Measurements from ENCODE around the gene ICAM2. TPM values are rescaled to one million over a fixed set of nuclear protein-coding genes. Genes with fewer than 3 reads are reported as not detected.
A peak's percentile ranks its signal among the peaks of the same experiment; 100 is the strongest.
"Not testable (repeated sequence)": the region's sequence is repeated elsewhere in the genome, so short reads cannot be mapped to it uniquely, and the experiment has no call there.

Gene ICAM2
- polyA plus RNA-seq, 10 donors = 19.1 to 36.9 (median 27.9) TPM

- DNase-seq = peak in 2 of 3 donors; percentile 75 to 91
Observed at GRCh38 chr17:63998050-63998720, 22.2 kb downstream of the ICAM2 start, which contains the start of gene PRR29. PRR29 (plus strand) TSS chr17:63998351; CDS start chr17:63998365, 14 bp downstream.

DNA sequence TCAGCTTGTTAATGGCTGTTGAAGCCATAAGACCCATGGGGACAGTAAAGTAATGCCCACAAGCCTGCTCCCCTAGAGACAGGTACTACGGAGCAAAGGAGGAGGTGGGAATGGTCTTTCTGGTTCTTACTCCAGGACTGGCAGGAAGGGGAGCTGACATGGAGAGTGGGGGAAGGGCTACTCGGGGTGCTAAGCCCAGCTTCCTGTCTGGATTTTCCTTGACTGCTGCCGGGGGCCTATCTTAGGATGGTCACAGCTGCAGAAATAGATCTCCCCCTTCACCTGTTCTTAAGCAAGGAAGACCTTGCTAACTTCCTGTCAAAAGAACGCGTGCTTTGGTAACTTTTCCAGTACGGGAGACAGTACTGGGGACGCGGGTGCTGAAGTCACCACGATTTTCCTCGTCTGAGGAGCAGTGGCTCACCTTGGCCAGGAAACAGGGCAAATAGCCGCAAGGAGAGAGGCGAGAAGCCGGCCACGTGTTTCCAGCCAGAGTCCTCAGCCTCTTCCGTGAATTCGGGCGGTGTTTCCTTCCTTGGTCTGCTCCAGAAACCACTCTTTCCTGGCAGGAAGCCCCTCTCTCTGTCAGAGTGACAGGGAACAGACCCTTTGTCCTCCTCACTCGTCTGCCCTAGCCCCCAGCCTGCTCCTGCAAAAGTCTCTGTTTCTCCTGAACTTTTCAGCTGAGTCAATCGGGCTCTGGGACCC is 22.9 kb downstream of the ICAM2 start:
- DNase-seq = peak in 1 of 3 donors; percentile 67

- DNase-seq = no peak
Observed at GRCh38 chr17:63996430-63997182, 23.8 kb downstream of the ICAM2 start.

DNA sequence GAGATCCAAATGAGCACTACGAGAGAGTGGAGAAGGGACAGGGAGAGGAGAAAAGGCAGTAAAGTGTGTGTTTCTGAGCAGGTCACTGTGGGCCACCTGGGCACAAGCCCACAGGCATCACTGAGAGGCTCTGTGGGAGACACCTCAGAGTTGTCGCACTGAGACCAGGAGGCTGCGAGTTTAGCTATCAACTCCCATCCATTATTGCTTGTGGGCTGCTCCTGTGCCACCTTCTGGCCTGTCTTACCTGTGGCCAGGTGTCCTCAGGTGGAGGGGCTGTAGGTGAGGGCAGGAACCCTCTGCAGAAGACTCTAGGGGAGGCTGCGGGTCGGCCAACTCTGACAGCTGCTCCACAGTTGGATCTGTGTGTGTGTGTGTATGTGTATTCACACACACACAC is 24.8 kb downstream of the ICAM2 start:
- DNase-seq = no peak

GRCh38 chr17:63993368-63993985 is 27.0 kb downstream of the ICAM2 start:
- DNase-seq = no peak

DNA sequence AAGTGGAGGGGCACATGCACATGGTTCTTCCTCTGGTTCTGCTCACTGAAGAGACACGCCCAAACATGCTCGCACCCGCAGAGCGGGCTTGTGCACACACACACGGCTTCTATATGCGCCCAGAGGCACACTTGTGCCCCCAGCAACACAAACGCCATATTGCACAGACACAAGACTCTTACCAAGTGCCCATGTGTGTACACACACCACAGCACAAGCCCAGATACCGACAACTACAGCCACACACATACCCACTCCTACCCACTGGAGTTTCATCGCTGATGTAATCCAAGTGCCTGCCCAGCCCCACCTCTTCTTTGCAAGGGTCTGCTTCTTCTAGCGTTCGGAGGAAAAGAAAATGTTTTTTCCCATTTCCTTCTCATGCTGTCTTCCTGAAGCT is 28.8 kb downstream of the ICAM2 start:
- DNase-seq = no peak

DNA sequence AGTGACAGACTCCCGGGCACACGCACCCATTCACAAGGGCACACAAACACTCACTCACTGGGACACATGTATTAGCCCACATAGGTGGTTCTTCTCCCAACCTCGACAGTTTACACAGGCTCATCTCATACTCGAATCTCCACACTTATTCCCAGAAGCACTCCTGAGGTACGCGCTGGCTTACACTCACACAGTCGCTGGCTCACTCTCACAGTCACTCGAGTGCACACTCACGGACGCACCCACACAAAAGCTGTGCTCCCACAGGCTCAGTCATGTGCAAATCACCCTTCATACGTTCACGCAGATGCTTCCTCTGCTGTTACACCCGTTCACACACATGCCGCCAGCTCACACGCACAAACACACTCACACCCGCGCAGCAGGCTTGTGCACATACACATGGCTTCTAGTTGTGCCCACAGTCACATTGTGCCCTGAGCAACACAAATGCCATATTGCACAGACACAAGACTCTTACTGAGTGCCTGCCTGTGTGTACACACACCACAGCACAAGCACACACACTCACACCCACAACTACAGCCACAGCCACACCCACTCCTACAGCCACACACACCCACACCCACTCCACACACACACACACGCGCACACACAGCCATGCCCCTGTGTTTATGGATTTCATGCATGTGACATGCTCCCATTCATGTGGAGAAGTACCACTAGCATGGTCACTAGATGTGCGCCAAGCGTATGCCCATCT is 30.6 kb downstream of the ICAM2 start:
- peak in 1 of 3 donors; percentile 22 for DNase-seq

- peak in 2 of 3 donors; percentile 61 to 72 for DNase-seq
Observed at GRCh38 chr17:63988741-63989621, 31.5 kb downstream of the ICAM2 start.

GRCh38 chr17:63988127-63988478 is 32.3 kb downstream of the ICAM2 start:
- no peak for DNase-seq

GRCh38 chr17:63987221-63988126 is 33.0 kb downstream of the ICAM2 start:
- no peak for DNase-seq

- DNase-seq = peak in 1 of 3 donors; percentile 17
Observed at GRCh38 chr17:63986821-63987220, 33.6 kb downstream of the ICAM2 start.

DNA sequence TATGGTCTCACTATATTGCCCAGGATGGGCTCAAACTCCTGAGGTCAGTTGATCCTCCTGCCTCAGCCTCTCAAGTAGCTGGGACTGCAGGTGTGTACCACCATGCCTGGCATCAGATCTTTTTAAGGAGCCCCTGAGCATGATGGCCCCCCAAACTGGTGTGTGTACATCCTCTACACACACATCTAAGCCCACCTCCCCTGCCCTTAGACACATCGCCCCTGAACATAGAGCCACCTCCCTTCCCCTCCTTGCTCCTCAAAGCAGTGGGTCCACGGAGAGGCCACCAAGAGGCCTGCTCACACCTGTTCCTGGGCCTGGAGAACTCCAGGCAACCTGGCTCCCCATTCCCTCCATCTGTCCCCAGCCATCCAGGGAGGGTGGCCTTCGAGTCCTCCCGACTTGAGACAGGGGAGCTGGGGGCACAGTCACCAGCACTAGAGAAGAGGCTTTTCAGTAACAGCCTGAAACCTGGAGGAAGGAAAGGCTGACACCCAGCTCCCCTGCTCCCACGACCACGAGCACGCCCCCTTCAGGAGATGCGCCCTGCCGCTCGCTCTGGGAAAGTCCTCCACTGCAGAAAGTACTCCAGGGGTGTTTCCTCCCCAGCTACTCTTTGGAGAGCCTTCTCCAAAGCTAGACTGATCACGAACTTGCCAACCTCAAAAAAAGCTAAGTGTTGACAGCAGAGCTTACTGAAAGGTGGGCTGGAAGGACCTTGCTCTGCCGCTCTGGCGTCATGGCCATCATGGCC is 34.9 kb downstream of the ICAM2 start:
- DNase-seq = no peak

DNA sequence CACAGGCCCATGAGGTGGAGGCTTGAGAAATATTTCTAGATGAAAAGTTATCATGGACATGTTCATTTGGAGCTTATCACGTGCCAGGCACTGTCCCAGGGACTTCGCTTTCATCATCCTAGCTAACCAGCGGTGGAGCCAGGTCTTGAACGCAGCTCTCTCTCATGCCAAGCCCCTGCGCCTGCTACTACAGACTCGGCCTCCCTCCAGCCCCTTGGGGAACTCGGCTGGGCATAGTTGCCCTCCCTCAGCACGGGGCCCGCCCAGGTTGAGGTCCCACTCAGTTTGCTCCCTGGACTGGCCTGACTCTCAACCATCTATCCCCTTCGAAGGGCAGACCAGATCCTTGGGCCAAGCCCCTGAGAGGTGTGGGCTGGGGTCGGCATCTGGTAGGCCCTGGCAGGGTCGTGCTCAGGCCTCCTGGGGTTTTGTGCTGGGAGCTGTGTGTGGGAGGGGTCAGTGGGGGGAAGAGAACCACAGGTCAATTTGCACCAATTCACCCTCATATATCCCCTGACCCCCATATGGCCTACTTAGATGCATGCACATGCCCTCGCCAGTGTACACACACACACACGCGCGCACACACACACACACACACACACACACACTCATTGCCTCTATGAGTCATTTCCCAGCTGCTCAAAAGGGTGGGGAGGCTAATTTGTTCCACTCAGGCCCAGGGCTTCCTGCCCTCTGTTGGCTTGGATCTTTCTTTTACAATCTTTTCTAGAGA is 35.6 kb downstream of the ICAM2 start:
- DNase-seq = peak; percentile 53 to 76 (median 75)

DNA sequence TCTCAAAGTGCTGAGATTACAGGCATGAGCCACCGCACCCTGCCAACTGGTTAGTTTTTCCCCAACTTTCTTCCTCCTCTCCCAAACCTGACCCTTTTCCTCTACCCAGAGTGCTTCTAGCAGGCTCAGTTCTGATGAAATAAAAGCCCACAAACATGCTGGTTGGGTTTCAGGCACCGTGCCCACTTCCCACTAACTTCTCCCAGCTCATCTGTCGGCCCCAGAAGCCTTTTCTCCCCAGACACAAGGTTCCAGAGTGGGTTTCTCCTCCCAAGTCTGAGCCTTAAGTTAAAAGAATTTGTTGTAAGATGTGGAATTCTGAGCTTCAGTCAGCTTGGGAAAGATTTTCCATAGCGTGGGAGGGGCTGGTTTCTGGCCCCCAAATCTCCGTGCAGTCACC is 36.2 kb downstream of the ICAM2 start:
- DNase-seq = no peak

GRCh38 chr17:63983320-63983719 is 37.1 kb downstream of the ICAM2 start:
- DNase-seq = peak in 1 of 3 donors; percentile 54

DNA sequence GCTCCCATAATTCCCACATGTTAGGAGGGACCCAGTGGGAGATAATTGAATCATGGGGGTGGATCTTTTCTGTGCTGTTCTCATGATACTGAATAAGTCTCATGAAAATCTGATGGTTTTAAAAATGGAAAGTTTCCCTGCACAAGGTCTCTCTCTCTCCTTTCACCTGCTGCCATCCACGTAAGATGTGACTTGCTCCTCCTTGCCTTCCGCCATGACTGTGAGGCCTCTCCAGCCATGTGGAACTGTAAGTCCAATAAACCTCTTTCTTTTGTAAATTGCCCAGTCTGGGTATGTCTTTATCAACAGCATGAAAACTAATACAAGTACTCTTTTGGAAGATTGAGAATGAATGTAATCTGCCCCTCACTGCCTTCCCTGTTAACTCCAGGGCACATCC is 37.8 kb downstream of the ICAM2 start:
- DNase-seq = not testable (repeated sequence)

GRCh38 chr17:63978272-63979200 is 41.9 kb downstream of the ICAM2 start:
- no peak for DNase-seq

All from muscle of back (tissue), 11 donors.